H9 (cell line): Measurements from ENCODE around the gene NME5. TPM values are rescaled to one million over a fixed set of nuclear protein-coding genes. Genes with fewer than 3 reads are reported as not detected.

Experiments
- DNase-seq: peaks from one replicate; pipeline ENCODE4 v3.0.0-alpha.2; 2017
- H2AFZ ChIP-seq: one replicate; pipeline ENCODE4 v1.6.1; 2013; ENCODE audit warnings: mild to moderate bottlenecking, low read length, control low read depth, moderate library complexity
- H2AK5ac ChIP-seq: 2 replicates; pipeline ENCODE4 v1.6.1; 2013; ENCODE audit warnings: low read length, control low read depth, mixed read lengths; ENCODE audit not compliant: insufficient read length
- H2BK120ac ChIP-seq: one replicate; pipeline ENCODE4 v1.6.1; 2013; ENCODE audit warnings: low read depth, mild to moderate bottlenecking, low read length, control low read depth, inconsistent platforms; ENCODE audit not compliant: poor library complexity, severe bottlenecking
- H2BK12ac ChIP-seq: 2 replicates; pipeline ENCODE4 v1.6.1; 2013; ENCODE audit warnings: low read length, control low read depth, mixed read lengths, low read depth; ENCODE audit not compliant: insufficient read length
- H2BK15ac ChIP-seq: 2 replicates; pipeline ENCODE4 v1.6.1; 2013; ENCODE audit warnings: low read depth, low read length, control low read depth
- H2BK20ac ChIP-seq: one replicate; pipeline ENCODE4 v1.6.1; 2013; ENCODE audit warnings: low read depth, mild to moderate bottlenecking, low read length, control low read depth, inconsistent platforms; ENCODE audit not compliant: poor library complexity, severe bottlenecking
- H2BK5ac ChIP-seq: 2 replicates; pipeline ENCODE4 v1.6.1; 2013; ENCODE audit warnings: low read length, control low read depth, mixed read lengths; ENCODE audit not compliant: insufficient read length
- H3K14ac ChIP-seq: 2 replicates; pipeline ENCODE4 v1.6.1; 2013; ENCODE audit warnings: low read length, control low read depth; ENCODE audit not compliant: insufficient read depth
- H3K18ac ChIP-seq: 2 replicates; pipeline ENCODE4 v1.6.1; 2013; ENCODE audit warnings: low read depth, mild to moderate bottlenecking, mixed read lengths, low read length, control low read depth; ENCODE audit not compliant: insufficient read length
- H3K23ac ChIP-seq: 2 replicates; pipeline ENCODE4 v1.6.1; 2013; ENCODE audit warnings: low read length, control low read depth, mixed read lengths, low read depth; ENCODE audit not compliant: insufficient read length
- H3K23me2 ChIP-seq: 2 replicates; pipeline ENCODE4 v1.6.1; 2013; ENCODE audit warnings: low read depth, mild to moderate bottlenecking, mixed read lengths, low read length, control low read depth; ENCODE audit not compliant: insufficient read length, poor library complexity, severe bottlenecking
- H3K27ac ChIP-seq: 2 replicates; pipeline ENCODE4 v1.5.1; 2013; ENCODE audit warnings: low read length, control low read depth, mixed read lengths, low read depth; ENCODE audit not compliant: insufficient read length
- H3K27me3 ChIP-seq: 2 replicates; pipeline ENCODE4 v1.6.1; 2013; ENCODE audit warnings: low read length, control low read depth, inconsistent platforms; ENCODE audit not compliant: insufficient read depth
- H3K4ac ChIP-seq: 2 replicates; pipeline ENCODE4 v1.6.1; 2013; ENCODE audit warnings: low read depth, mild to moderate bottlenecking, control low read depth, inconsistent platforms, low read length, moderate library complexity
- H3K4me1 ChIP-seq: 2 replicates; pipeline ENCODE4 v1.6.1; 2013; ENCODE audit warnings: low read length, control low read depth, inconsistent platforms; ENCODE audit not compliant: insufficient read depth
- H3K4me2 ChIP-seq: 2 replicates; pipeline ENCODE4 v1.6.1; 2013; ENCODE audit warnings: low read length, control low read depth, mixed read lengths; ENCODE audit not compliant: insufficient read length, insufficient read depth
- H3K56ac ChIP-seq: 2 replicates; pipeline ENCODE4 v1.6.1; 2013; ENCODE audit warnings: low read depth, mild to moderate bottlenecking, mixed read lengths, low read length, control low read depth; ENCODE audit not compliant: insufficient read length
- H3K79me1 ChIP-seq: 2 replicates; pipeline ENCODE4 v1.6.1; 2013; ENCODE audit warnings: low read depth, mild to moderate bottlenecking, moderate library complexity, low read length, control low read depth, inconsistent platforms; ENCODE audit not compliant: insufficient read depth, poor library complexity, severe bottlenecking
- H3K79me2 ChIP-seq: 2 replicates; pipeline ENCODE4 v1.6.1; 2013; ENCODE audit warnings: low read length, control low read depth, inconsistent platforms; ENCODE audit not compliant: insufficient read depth
- H3K9ac ChIP-seq: 2 replicates; pipeline ENCODE4 v1.6.1; 2013; ENCODE audit warnings: low read length, control low read depth, mixed read lengths; ENCODE audit not compliant: insufficient read length; ENCODE audit errors: extremely low read depth
- H3K9me3 ChIP-seq: one replicate; pipeline ENCODE4 v1.6.1; 2013; ENCODE audit warnings: low read depth, low read length, inconsistent platforms; ENCODE audit not compliant: control insufficient read depth
- H3T11ph ChIP-seq: one replicate; pipeline ENCODE4 v1.6.1; 2013; ENCODE audit warnings: mild to moderate bottlenecking, low read length, control low read depth, inconsistent platforms
- H4K20me1 ChIP-seq: one replicate; pipeline ENCODE4 v1.6.1; 2013; ENCODE audit not compliant: control insufficient read depth, insufficient read length, insufficient read depth
- H4K5ac ChIP-seq: 2 replicates; pipeline ENCODE4 v1.6.1; 2013; ENCODE audit warnings: low read depth, mild to moderate bottlenecking, mixed read lengths, low read length, control low read depth; ENCODE audit not compliant: insufficient read length
- H4K8ac ChIP-seq: replicated peaks from 2 replicates; pipeline ENCODE4 v1.6.1; 2013; ENCODE audit warnings: low read length, control low read depth, mixed read lengths, low read depth; ENCODE audit not compliant: insufficient read length
- H4K91ac ChIP-seq: 2 replicates; pipeline ENCODE4 v1.6.1; 2013; ENCODE audit warnings: low read depth, mild to moderate bottlenecking, moderate library complexity, mixed read lengths, low read length, control low read depth; ENCODE audit not compliant: insufficient read length
- H3K27ac Mint-ChIP-seq, 3 experiments: 2 replicates in 2 of 3; 3 replicates in 1 of 3; pipeline ENCODE4 v1.8.0; 2020 to 2021; ENCODE audit warnings: mixed read lengths in 3 of 3, mild to moderate bottlenecking in 1 of 3, moderate library complexity in 1 of 3
- H3K27me3 Mint-ChIP-seq: 2 replicates; pipeline ENCODE4 v1.8.0; 2021; ENCODE audit warnings: low read depth, mild to moderate bottlenecking, moderate library complexity, mixed read lengths
- H3K36me3 Mint-ChIP-seq, 3 experiments: 2 replicates in 2 of 3; 3 replicates in 1 of 3; pipeline ENCODE4 v1.8.0; 2020 to 2021; ENCODE audit warnings: low read depth in 3 of 3, mixed read lengths in 3 of 3; ENCODE audit not compliant: insufficient read depth in 1 of 3
- H3K4me1 Mint-ChIP-seq, 2 experiments: 2 replicates each; pipeline ENCODE4 v1.8.0; 2020; ENCODE audit warnings: mixed read lengths in 2 of 2
- H3K4me3 Mint-ChIP-seq, 2 experiments: 2 replicates in 1 of 2; 3 replicates in 1 of 2; pipeline ENCODE4 v1.8.0; 2020 to 2021; ENCODE audit warnings: mild to moderate bottlenecking in 2 of 2, mixed read lengths in 2 of 2, moderate library complexity in 1 of 2
- H3K9me3 Mint-ChIP-seq, 2 experiments: 2 replicates in 1 of 2; 3 replicates in 1 of 2; pipeline ENCODE4 v1.8.0; 2020; ENCODE audit warnings: mild to moderate bottlenecking in 2 of 2, mixed read lengths in 2 of 2, moderate library complexity in 1 of 2
- CTCF ChIP-seq: fragments of 200-600 bp; sonication (generic); conservative IDR thresholded peaks from 3 replicates; pipeline ENCODE4 v1.8.0; 2021; ENCODE audit warnings: antibody characterized with exemption, mild to moderate bottlenecking
- WGBS: extraction: QIAGEN DNeasy Blood & Tissue Kit; methylation state at CpG from one replicate; pipeline ENCODE4 v1.1.7; 2013; ENCODE audit warnings: missing lambda C conversion rate, low lambda C conversion rate, mixed read lengths; ENCODE audit not compliant: insufficient read length; ENCODE audit errors: extremely low coverage; 5-methylcytosine and 5-hydroxymethylcytosine counted together
- total RNA-seq: library from RNA; stranded (reverse); gene quantifications from 2 replicates; pipeline ENCODE4 v1.2.1, GENCODE V29; 2021

The NME5 gene
- total RNA-seq, 1 experiment from 2014 or later: 0.96 TPM

GRCh38 chr5:138149530-138149929 is 10.3 kb upstream of the NME5 start:
- no peaks in the 10 kb centered on the region for H3K27me3 ChIP-seq
- no peak overlapping the region for H4K8ac ChIP-seq
- no peaks in the 10 kb centered on the region for H3K4me1 ChIP-seq
- no CpG with 5 or more reads among the region's 3 CpGs for WGBS
- H2AK5ac ChIP-seq: no peak overlapping the region
- H3T11ph ChIP-seq: no peak overlapping the region
- no peaks in the 10 kb centered on the region for H3K27me3 Mint-ChIP-seq
- H3K56ac ChIP-seq: no peak overlapping the region
- H3K14ac ChIP-seq: no peak overlapping the region
- no peak overlapping the region for H3K18ac ChIP-seq
- H3K79me2 ChIP-seq: no peaks in the 10 kb centered on the region
- no peak overlapping the region for H3K4ac ChIP-seq
- H4K91ac ChIP-seq: no peak overlapping the region
- no peaks in the 10 kb centered on the region; a peak in 1 of 7 replicates for H3K36me3 Mint-ChIP-seq
- H3K4me2 ChIP-seq: no peak overlapping the region
- H3K4me1 Mint-ChIP-seq: no peaks in the 10 kb centered on the region
- H3K27ac Mint-ChIP-seq: no peak overlapping the region
- no peaks in the 10 kb centered on the region for H3K9me3 Mint-ChIP-seq
- H2BK12ac ChIP-seq: no peak overlapping the region
- no peak overlapping the region for H3K9ac ChIP-seq
- H3K23ac ChIP-seq: no peak overlapping the region
- DNase-seq: peak; percentile 37
- H3K79me1 ChIP-seq: no peaks in the 10 kb centered on the region
- H2BK5ac ChIP-seq: no peak overlapping the region
- H2BK15ac ChIP-seq: no peak overlapping the region
- peak; percentile 19; the same call in 2 of the 3 replicates for TF ChIP-seq CTCF
- no peak overlapping the region for H2BK20ac ChIP-seq
- H4K20me1 ChIP-seq: no peaks in the 10 kb centered on the region
- H3K27ac ChIP-seq: no peak overlapping the region
- H2BK120ac ChIP-seq: no peak overlapping the region
- no peak overlapping the region for H3K4me3 Mint-ChIP-seq
- no peaks in the 10 kb centered on the region for H3K23me2 ChIP-seq
- H4K5ac ChIP-seq: no peak overlapping the region
- H3K9me3 ChIP-seq: no peaks in the 10 kb centered on the region
- no peak overlapping the region for H2AFZ ChIP-seq
